ENCODE results near the gene DNAAF1. TPM values are rescaled to one million over a fixed set of nuclear protein-coding genes. Genes with fewer than 3 reads are reported as not detected.
"Not testable (repeated sequence)": the region's sequence is repeated elsewhere in the genome, so short reads cannot be mapped to it uniquely, and the experiment has no call there.

DNAAF1 gene
- total RNA-seq, 1 experiment from 2014 or later: 0.07 TPM

DNA sequence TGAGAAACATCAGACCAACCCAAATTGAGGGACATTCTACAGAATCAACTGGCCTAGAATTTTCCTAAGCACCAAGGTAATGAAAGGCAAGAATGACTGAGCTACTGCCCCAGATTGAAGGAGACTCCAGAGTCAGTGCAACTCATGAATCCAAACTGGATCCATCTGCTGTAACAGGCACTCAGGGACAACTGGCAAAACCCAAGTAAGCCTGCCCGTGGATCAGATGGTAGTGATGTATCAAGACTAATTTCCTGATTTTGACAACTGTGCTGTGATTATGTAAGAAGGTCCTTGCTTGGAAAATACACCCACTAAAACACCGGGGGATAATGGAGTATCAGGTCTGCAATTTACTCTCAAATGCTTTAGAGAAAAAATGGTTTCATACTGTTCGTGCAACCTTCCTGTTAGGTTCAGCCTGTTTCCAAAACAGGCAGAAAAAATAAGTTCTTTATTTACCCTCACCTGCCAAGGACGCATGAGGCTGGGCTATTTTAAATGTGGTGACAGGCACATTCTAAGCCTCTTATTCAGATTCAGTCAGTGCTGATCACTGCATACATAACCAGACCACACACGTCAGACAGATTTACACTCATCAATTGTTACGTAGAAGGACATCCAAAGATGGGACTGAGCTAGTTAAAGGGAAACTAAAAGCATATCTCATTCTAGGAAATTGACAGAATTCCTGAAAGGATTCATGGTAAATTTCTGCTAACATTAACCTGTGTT is 35.3 kb upstream of the DNAAF1 start:
- no peak overlapping the region for H3K4me3 Mint-ChIP-seq (ENCODE audit: unreplicated experiment)
- peaks cover 19% of the 10 kb centered on the region for H3K36me3 Mint-ChIP-seq (ENCODE audit: insufficient read depth, unreplicated experiment)
- no TSS peak for BruUV-seq (replicated peaks)
- Histone ChIP-seq H3K9me3 (no peaks in the 10 kb centered on the region), H3K27me3 (replicated peaks; ENCODE audit: control insufficient read depth, insufficient read depth, low read length) (no peaks in the 10 kb centered on the region), H3K36me3 (ENCODE audit: control insufficient read depth, insufficient read depth, low read length) (peaks cover 4% of the 10 kb centered on the region; the same call in 1 of the 2 replicates), H3K4me1 (no peaks in the 10 kb centered on the region), H3K4me3 (ENCODE audit: low read depth, low read length) (no peak overlapping the region)
- H3K27ac Mint-ChIP-seq (ENCODE audit: unreplicated experiment): no peak overlapping the region
- no peaks in the 10 kb centered on the region for H3K27me3 Mint-ChIP-seq (ENCODE audit: insufficient read depth, unreplicated experiment)
- CTCF ChIA-PET: no interaction called here
- intact Hi-C loops (cut with micrococcal nuclease; ENCODE audit: unreplicated experiment): no loop called here
- POLR2A ChIA-PET: no interaction called here
- H3K4me1 Mint-ChIP-seq (ENCODE audit: low read depth, unreplicated experiment): no peaks in the 10 kb centered on the region
- DNase-seq: no peak
- no peaks in the 10 kb centered on the region for H3K9me3 Mint-ChIP-seq (ENCODE audit: unreplicated experiment)
- TF ChIP-seq CTCF (IDR thresholded peaks at IDR 0.05; ENCODE audit: insufficient read depth in 1 of 2, low read depth in 1 of 2, low read length in 1 of 2, severe bottlenecking in 1 of 2, unreplicated experiment in 1 of 2): no peak

- no peaks in the 10 kb centered on the region for H3K4me1 ChIP-seq
- no peaks in the 10 kb centered on the region for H3K27me3 ChIP-seq (replicated peaks; ENCODE audit: control insufficient read depth, insufficient read depth, low read length)
- peaks cover 4% of the 10 kb centered on the region; the same call in 1 of the 2 replicates for H3K36me3 ChIP-seq (ENCODE audit: control insufficient read depth, insufficient read depth, low read length)
- intact Hi-C loops (cut with micrococcal nuclease; ENCODE audit: unreplicated experiment): no loop called here
- DNase-seq: no peak
- Mint-ChIP-seq H3K4me3 (ENCODE audit: unreplicated experiment) (no peak overlapping the region), H3K4me1 (ENCODE audit: low read depth, unreplicated experiment) (no peaks in the 10 kb centered on the region), H3K9me3 (ENCODE audit: unreplicated experiment) (no peaks in the 10 kb centered on the region), H3K27me3 (ENCODE audit: insufficient read depth, unreplicated experiment) (no peaks in the 10 kb centered on the region), H3K36me3 (ENCODE audit: insufficient read depth, unreplicated experiment) (peaks cover 23% of the 10 kb centered on the region), H3K27ac (ENCODE audit: unreplicated experiment) (no peak overlapping the region)
- CTCF ChIA-PET: no interaction called here
- TF ChIP-seq CTCF (IDR thresholded peaks at IDR 0.05; ENCODE audit: insufficient read depth in 1 of 2, low read depth in 1 of 2, low read length in 1 of 2, severe bottlenecking in 1 of 2, unreplicated experiment in 1 of 2): no peak
- no peak overlapping the region for H3K4me3 ChIP-seq (ENCODE audit: low read depth, low read length)
- no peaks in the 10 kb centered on the region for H3K9me3 ChIP-seq
- POLR2A ChIA-PET: no interaction called here
- BruUV-seq (replicated peaks): no TSS peak
Measured at GRCh38 chr16:84110527-84110926, 34.6 kb upstream of the DNAAF1 start.

DNA sequence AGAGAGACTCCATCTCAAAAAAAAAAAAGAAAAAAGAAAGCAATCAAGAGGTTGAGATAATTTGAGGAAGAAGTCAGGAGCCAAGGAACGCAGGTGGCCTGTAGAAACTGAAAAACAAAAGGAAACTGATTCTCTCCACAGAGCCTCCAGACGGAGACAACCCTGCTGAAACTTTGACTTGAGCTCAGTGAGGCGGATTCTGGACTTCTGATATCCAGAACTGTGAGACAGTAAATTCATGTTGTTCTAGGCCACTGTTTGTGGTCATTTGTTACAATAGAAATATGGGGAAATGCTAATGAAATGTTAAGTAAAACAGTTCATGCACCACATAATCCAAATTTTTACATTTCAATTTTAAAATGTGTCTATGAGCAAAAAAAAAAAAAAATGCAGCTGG is 33.6 kb upstream of the DNAAF1 start:
- H3K4me1 Mint-ChIP-seq (ENCODE audit: low read depth, unreplicated experiment): no peaks in the 10 kb centered on the region
- CTCF ChIA-PET: interaction anchor here (0.5 kb wide), 1 partner anchor 45 kb away, joined by 3 read pairs; no protein-coding TSS in a partner anchor
- intact Hi-C loops (cut with micrococcal nuclease; ENCODE audit: unreplicated experiment): no loop called here
- H3K27me3 Mint-ChIP-seq (ENCODE audit: insufficient read depth, unreplicated experiment): no peaks in the 10 kb centered on the region
- no TSS peak for BruUV-seq (replicated peaks)
- H3K4me3 Mint-ChIP-seq (ENCODE audit: unreplicated experiment): no peak overlapping the region
- H3K9me3 Mint-ChIP-seq (ENCODE audit: unreplicated experiment): no peaks in the 10 kb centered on the region
- Histone ChIP-seq H3K9me3 (no peaks in the 10 kb centered on the region), H3K36me3 (ENCODE audit: control insufficient read depth, insufficient read depth, low read length) (peaks cover 3% of the 10 kb centered on the region; the same call in 1 of the 2 replicates), H3K4me3 (ENCODE audit: low read depth, low read length) (no peak overlapping the region), H3K4me1 (no peaks in the 10 kb centered on the region), H3K27me3 (replicated peaks; ENCODE audit: control insufficient read depth, insufficient read depth, low read length) (no peaks in the 10 kb centered on the region)
- TF ChIP-seq CTCF (IDR thresholded peaks at IDR 0.05; ENCODE audit: insufficient read depth in 1 of 2, low read depth in 1 of 2, low read length in 1 of 2, severe bottlenecking in 1 of 2, unreplicated experiment in 1 of 2): no peak
- no peak for DNase-seq
- POLR2A ChIA-PET: interaction anchor here (0.7 kb wide), 1 partner anchor 41 kb away, joined by 5 read pairs; no protein-coding TSS in a partner anchor
- H3K27ac Mint-ChIP-seq (ENCODE audit: unreplicated experiment): no peak overlapping the region
- peaks cover 31% of the 10 kb centered on the region for H3K36me3 Mint-ChIP-seq (ENCODE audit: insufficient read depth, unreplicated experiment)

DNA sequence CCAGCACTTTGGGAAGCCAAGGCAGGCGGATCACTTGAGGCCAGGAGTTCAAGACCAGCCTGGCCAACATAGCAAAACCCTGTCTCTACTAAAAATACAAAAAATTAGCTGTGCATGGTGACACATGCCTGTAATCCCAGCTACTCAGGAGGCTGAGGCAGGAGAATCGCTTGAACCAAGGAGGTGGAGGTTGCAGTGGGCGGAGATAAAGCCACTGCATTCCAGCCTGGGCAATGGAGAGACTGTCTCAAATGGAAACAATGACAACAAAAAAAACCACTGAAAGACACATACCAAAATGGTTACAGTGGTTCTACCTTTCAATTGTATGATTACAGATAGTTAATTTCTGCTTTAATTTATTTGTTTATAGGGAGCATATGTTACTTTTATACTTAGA is 33.2 kb upstream of the DNAAF1 start:
- ChIA-PET CTCF (interaction anchor here (0.5 kb wide), 1 partner anchor 44 kb away, joined by 3 read pairs; no protein-coding TSS in a partner anchor), POLR2A (interaction anchor here (0.7 kb wide), 1 partner anchor 40 kb away, joined by 5 read pairs; no protein-coding TSS in a partner anchor)
- peaks cover 36% of the 10 kb centered on the region for H3K36me3 Mint-ChIP-seq (ENCODE audit: insufficient read depth, unreplicated experiment)

More for the DNA sequence above, 33.2 kb upstream of the DNAAF1 start:
- H3K9me3 Mint-ChIP-seq (ENCODE audit: unreplicated experiment); H3K27ac Mint-ChIP-seq (ENCODE audit: unreplicated experiment); H3K4me3 Mint-ChIP-seq (ENCODE audit: unreplicated experiment); H3K27me3 Mint-ChIP-seq (ENCODE audit: insufficient read depth, unreplicated experiment); H3K36me3 ChIP-seq (ENCODE audit: control insufficient read depth, insufficient read depth, low read length); H3K4me1 ChIP-seq; BruUV-seq (replicated peaks); H3K9me3 ChIP-seq; DNase-seq; H3K4me1 Mint-ChIP-seq (ENCODE audit: low read depth, unreplicated experiment); H3K4me3 ChIP-seq (ENCODE audit: low read depth, low read length); intact Hi-C loops (cut with micrococcal nuclease; ENCODE audit: unreplicated experiment); H3K27me3 ChIP-seq (replicated peaks; ENCODE audit: control insufficient read depth, insufficient read depth, low read length): not testable (repeated sequence)

Data from Caco-2 (cell line).